Thoracic aorta (tissue), 2 donors: ENCODE data around the gene SLFNL1. TPM values are rescaled to one million over a fixed set of nuclear protein-coding genes. Genes with fewer than 3 reads are reported as not detected.

Source experiments
- ATAC-seq: fragments of 150-250 bp; one replicate; pipeline ENCODE4 v1.8.0; 2017; ENCODE audit warnings: low read depth; ENCODE audit not compliant: insufficient number of reproducible peaks, low FRiP score
- DNase-seq: peaks from one replicate; pipeline ENCODE4 v3.0.0-alpha.2; 2020; ENCODE audit warnings: low spot score
- H3K27ac ChIP-seq, 2 donors: fragments of 200-600 bp; sonication (generic); 1 replicate in 1 of 2; 2 replicates in 1 of 2; pipeline ENCODE4 v1.5.1; 2016; ENCODE audit warnings: mild to moderate bottlenecking in 2 of 2, moderate library complexity in 2 of 2
- H3K27me3 ChIP-seq: fragments of 200-600 bp; sonication (generic); replicated peaks from 2 replicates; pipeline ENCODE4 v1.6.0; 2016; ENCODE audit warnings: mild to moderate bottlenecking; ENCODE audit not compliant: insufficient read depth
- H3K36me3 ChIP-seq: fragments of 200-600 bp; sonication (generic); one replicate; pipeline ENCODE4 v1.5.1; 2016
- H3K4me1 ChIP-seq, 2 donors: fragments of 200-600 bp; sonication (generic); 1 replicate in 1 of 2; 2 replicates in 1 of 2; pipeline versions ENCODE4 v1.5.1 to v1.6.0; 2016; ENCODE audit warnings: low read depth in 2 of 2, mild to moderate bottlenecking in 1 of 2; ENCODE audit not compliant: control insufficient read depth in 1 of 2
- H3K4me3 ChIP-seq: fragments of 200-600 bp; sonication (generic); 2 replicates; pipeline ENCODE4 v1.5.1; 2016; ENCODE audit warnings: mild to moderate bottlenecking
- H3K9me3 ChIP-seq: fragments of 200-600 bp; sonication (generic); 2 replicates; pipeline ENCODE4 v1.5.1; 2016
- CTCF ChIP-seq: fragments of 200-600 bp; sonication (generic); IDR thresholded peaks from one replicate; pipeline ENCODE4 v1.5.1; 2019; ENCODE audit warnings: antibody characterized with exemption
- total RNA-seq, 2 donors: library from RNA; depleted of rRNA; stranded (reverse); fragments of >200 nt; gene quantifications; one replicate each; pipeline versions ENCODE4 v1.1.0 to v1.2.3, GENCODE V29; 2016

The SLFNL1 gene
- total RNA-seq, 2 donors from 2014 or later: 0.68 to 1.3 TPM

DNA sequence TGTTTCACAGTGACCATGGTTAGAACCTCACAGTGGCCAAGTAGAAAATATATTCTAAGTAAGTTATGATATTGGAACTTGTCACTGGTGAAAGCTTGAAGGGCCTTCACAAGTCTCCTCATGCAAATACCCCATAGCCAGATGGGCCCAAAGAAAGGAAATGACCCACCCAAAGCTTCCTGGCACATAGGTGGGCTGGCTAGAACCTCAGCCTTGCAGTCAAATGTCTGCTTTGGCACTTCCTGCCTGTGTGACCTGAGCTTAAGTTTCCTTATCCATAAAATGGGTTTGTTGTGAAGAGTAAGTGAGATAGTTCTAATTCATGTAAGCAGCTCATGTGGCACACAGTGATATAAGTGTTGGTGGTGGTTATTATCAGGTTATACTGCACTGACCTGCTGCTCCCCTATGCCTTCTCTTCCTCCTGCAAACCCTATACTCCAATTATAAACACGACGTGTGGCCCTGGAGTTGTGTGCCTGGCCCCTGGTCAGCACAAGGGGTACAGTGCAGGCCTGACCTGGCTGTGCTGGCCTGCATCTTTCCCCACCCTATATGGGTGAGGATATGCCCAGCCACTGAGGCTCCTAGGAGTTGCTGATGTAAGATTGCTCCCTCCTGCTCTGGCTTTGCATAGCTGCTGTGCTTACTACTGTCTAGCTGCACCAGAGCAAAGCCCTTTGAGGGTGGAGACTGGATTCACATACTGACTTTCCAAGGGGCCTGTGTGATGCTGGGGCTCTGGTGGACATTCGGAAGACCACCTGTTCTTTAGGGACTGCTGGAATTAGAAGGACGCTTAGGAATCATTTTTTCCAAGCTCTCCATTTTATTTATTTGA, 4.7 kb upstream of the SLFNL1 start:
- no peaks in the 10 kb centered on the region for H3K27me3 ChIP-seq
- DNase-seq: no peak
- H3K4me3 ChIP-seq: no peak overlapping the region
- no peaks in the 10 kb centered on the region for H3K9me3 ChIP-seq
- H3K36me3 ChIP-seq: peaks cover 24% of the 10 kb centered on the region
- no peak overlapping the region for H3K27ac ChIP-seq
- TF ChIP-seq CTCF: no peak
- no peaks in the 10 kb centered on the region for H3K4me1 ChIP-seq
- no peak for ATAC-seq

DNA sequence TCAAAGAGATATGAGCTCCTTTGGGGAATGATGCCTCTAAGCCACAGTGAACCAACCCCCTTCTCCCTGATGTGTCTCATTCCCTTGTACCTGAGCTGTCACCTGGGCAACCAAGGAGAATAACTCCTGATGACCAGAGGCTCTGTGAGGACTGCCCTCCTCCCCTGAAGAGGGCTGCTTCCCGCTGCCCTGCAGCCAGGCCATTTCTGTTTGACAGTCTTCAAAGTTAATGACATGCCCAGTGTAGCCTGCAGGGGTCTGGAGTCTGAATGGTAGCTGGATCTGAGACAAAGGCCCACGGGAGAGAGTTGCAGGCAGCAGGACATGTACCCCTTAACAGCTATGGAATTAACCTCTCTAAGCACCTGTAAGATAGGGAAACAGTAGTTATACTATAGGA, 3.4 kb upstream of the SLFNL1 start:
- no peak overlapping the region for H3K4me3 ChIP-seq
- H3K4me1 ChIP-seq: no peaks in the 10 kb centered on the region
- peaks cover 24% of the 10 kb centered on the region for H3K36me3 ChIP-seq
- ATAC-seq: no peak
- DNase-seq: no peak
- no peak overlapping the region for H3K27ac ChIP-seq
- H3K27me3 ChIP-seq: no peaks in the 10 kb centered on the region
- no peaks in the 10 kb centered on the region for H3K9me3 ChIP-seq
- no peak for TF ChIP-seq CTCF

GRCh38 chr1:41023279-41023990, 1.9 kb upstream of the SLFNL1 start:
- H3K4me3 ChIP-seq: no peak overlapping the region
- ATAC-seq: no peak
- H3K9me3 ChIP-seq: no peaks in the 10 kb centered on the region
- H3K27me3 ChIP-seq: no peaks in the 10 kb centered on the region
- H3K36me3 ChIP-seq: peaks cover 16% of the 10 kb centered on the region
- H3K4me1 ChIP-seq: no peaks in the 10 kb centered on the region
- no peak for DNase-seq
- peak overlapping the region in 1 of 2 donors; percentile 10 for H3K27ac ChIP-seq
- TF ChIP-seq CTCF: peak; percentile 24

- H3K4me1 ChIP-seq: no peaks in the 10 kb centered on the region
- DNase-seq (no peak), ATAC-seq (no peak)
- no peaks in the 10 kb centered on the region for H3K27me3 ChIP-seq
- H3K4me3 ChIP-seq: no peak overlapping the region
- H3K36me3 ChIP-seq: peaks cover 19% of the 10 kb centered on the region
- TF ChIP-seq CTCF: no peak
- H3K9me3 ChIP-seq: no peaks in the 10 kb centered on the region
- no peak overlapping the region for H3K27ac ChIP-seq
These were observed 899 bp upstream of the SLFNL1 start for GRCh38 chr1:41022424-41022823.

DNA sequence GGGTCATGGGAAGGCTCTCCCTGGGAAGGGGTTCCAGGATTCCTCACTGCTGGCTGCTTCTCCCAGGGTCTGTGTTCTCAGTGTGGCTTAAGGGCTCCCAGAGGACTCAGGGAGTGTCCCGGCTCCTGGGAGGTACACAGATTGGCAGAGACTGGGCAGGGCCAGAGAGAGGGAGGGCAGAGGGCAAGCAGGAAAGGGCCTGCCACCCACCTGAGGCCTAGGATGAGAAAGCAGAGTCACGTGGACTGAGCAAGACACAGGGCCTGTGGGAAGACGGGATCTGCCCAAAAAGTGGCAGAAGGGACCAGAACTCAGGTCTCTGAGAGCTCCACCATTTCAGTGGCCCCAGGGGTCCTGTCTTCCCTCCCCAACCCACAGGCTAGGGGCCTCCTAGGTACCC, 871 bp downstream of the SLFNL1 start:
- H3K9me3 ChIP-seq: no peaks in the 10 kb centered on the region
- no peak for TF ChIP-seq CTCF
- DNase-seq (no peak), ATAC-seq (no peak)
- H3K4me3 ChIP-seq: no peak overlapping the region
- H3K4me1 ChIP-seq: peaks cover 0 to 6% of the 10 kb centered on the region in 2 donors
- H3K27ac ChIP-seq: no peak overlapping the region
- peaks cover 19% of the 10 kb centered on the region for H3K36me3 ChIP-seq
- no peaks in the 10 kb centered on the region for H3K27me3 ChIP-seq
